CD4-positive, alpha-beta T cell treated with Interleukin-17A for 4 hours (primary cell): ENCODE measurements around the gene HYLS1.
"Not testable (repeated sequence)": the region's sequence is repeated elsewhere in the genome, so short reads cannot be mapped to it uniquely, and the experiment has no call there.

Experiments
- DNase-seq: peaks from one replicate; pipeline ENCODE4 v3.0.0-alpha.2; 2020; ENCODE audit warnings: mixed read lengths

HYLS1 gene, protein sequence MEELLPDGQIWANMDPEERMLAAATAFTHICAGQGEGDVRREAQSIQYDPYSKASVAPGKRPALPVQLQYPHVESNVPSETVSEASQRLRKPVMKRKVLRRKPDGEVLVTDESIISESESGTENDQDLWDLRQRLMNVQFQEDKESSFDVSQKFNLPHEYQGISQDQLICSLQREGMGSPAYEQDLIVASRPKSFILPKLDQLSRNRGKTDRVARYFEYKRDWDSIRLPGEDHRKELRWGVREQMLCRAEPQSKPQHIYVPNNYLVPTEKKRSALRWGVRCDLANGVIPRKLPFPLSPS

DNA sequence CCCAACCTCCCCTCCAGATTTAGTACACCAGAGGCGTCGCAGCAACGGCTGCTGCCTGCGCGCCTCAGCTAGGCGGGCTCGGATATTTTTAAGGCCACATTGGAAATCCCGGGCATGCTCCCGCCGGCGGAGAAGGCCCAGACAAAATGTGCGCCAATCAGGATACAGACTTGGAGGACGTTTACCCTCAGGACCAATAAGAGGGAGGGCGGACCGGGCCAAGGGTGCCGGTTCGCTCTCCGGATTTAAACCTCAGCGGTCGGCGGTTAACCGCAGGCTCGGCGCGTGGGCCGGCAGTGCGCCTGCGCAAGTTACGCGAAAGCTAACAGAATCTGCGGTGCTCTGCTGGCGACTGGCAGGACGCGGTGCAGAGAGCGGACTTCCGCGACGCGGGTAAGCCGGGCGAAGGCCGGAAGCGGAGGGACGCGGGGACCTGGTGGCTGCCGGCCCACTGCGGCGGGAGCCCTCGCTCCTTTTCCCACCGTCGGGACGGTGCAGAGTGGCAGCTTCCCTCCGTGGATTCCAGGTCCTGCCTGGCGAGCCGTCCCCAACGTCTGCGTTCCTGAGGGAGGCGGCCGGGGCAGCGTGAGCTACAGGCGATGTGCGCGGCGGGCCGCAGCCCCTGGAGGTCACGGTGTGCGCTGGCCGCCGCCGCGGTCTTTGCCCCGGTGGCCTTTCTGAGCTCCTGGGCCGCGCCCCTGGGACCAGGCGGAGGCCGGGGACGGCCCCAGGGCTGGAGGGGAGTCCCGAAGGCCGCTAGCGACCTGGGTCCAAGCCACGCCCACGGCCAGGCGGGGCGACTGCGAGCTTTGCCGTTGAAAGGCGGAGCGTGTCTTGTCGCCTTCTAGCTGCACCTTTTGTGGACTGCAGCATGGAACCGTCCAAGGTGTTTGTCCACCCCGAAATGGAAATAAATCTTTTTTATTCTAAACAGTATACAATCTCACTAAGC lies at the start of gene HYLS1:
TSS of gene HYLS1 (plus strand) at position 296 of the 952 bp plus-strand sequence. CDS start 11,701 bp downstream, outside the sequence.
- DNase-seq = peak; percentile 95

DNA sequence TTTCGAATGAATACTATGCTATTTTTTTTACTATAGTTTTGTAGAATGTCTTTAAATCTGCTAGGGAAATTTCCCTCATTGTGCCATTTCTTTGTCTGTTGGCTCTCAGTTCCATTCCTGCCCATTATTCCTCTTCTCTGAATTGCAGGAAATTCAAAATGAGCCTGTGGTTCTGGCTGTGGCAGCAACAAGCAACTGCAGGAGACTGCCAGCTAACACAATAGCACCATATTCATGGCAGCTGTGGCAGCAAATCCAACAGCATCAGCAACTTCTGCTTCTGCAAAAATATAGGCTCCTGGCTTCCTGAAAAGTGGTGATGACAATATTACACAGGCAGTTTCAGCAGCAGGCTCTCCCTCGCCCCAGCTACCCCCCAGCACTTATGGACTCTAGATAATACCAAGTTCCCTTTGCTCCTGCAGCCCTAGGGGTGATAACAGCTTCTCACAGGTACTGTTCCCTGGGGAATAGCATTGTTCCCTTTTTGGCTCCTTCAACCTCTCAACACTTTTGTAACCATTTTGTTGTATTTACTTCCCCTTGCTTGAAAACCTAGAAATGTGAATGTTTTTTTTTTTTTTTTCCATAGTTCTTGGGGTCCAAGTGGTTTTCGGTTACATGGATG lies 45.0 kb upstream of the HYLS1 start:
- DNase-seq = no peak

DNA sequence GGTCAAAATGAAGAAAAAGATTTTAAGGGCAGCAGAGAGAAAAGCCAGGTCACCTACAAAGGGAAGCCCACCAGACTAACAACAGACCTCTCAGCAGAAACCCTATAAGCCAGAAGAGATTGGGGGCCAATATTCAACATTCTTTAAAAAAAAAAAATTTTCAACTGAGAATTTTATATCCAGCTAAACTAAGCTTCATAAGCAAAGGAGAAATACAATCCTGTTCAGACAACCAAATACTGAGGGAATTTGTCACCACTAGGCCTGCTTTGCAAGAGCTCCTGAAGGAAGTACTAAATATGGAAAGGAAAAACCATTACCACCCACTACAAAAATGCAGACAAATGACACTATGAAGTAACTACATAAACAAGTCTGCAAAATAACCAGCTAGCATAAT lies 41.3 kb upstream of the HYLS1 start:
- no peak for DNase-seq

DNA sequence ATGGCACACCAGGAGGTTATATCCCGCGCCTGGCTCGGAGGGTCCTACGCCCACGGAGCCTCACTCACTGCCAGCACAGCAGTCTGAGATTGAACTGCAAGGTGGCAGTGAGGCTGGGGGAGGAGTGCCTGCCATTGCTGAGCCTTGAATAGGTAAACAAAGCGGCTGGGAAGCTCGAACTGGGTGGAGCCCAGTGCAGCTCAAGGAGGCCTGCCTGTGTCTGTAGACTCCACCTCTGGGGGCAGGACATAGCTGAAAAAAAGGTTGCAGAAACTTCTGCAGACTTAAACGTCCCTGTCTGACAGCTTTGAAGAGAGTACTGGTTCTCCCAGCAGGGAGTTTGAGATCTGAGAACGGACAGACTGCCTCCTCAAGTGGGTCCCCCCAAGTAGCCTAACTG lies 29.8 kb upstream of the HYLS1 start:
- DNase-seq = not testable (repeated sequence)

DNA sequence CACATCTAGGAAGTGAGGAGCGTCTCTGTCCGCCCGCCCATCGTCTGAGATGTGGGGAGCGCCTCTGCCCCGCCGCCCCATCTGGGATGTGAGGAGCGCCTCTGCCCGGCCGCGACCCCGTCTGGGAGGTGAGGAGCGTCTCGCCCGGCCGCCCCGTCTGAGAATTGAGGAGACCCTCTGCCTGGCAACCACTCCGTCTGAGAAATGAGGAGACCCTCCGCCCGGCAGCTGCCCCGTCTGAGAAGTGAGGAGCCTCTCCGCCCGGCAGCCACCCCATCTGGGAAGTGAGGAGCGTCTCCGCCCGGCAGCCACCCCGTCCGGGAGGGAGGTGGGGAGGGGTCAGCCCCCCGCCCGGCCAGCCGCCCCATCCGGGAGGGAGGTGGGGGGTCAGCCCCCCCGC lies 24.7 kb upstream of the HYLS1 start:
- DNase-seq = not testable (repeated sequence)

DNA sequence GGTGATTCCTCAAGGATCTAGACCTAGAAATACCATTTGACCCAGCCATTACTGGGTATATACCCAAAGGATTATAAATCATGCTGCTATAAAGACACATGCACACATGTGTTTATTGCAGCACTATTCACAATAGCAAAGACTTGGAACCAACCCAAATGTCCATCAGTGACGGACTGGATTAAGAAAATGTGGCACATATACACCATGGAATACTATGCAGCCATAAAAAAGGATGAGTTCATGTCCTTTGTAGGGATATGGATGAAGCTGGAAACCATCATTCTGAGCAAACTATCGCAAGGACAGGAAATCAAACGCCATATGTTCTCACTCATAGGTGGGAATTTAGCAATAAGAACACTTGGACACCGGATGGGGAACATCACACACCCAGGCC lies 22.1 kb upstream of the HYLS1 start:
- not testable (repeated sequence) for DNase-seq

DNA sequence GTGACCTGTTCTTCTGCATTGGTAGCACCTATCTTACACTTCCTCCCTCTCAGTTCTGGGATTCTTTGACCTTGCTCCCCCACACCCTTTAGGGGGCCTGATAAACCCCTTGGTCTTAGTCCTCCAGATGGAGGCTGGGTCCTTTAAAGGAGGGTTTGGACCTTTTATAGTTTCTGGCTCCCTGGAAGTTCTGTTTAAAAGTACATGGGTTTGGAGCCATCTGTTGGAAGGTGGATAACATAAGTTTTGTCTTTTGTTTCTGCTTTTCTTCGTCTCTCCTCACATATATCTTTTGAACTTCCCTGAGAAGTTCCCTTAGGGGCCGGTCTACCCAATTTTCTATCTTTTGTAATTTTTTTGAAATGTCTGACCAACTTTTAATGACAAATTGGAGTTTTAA lies 17.9 kb upstream of the HYLS1 start:
- no peak for DNase-seq

DNA sequence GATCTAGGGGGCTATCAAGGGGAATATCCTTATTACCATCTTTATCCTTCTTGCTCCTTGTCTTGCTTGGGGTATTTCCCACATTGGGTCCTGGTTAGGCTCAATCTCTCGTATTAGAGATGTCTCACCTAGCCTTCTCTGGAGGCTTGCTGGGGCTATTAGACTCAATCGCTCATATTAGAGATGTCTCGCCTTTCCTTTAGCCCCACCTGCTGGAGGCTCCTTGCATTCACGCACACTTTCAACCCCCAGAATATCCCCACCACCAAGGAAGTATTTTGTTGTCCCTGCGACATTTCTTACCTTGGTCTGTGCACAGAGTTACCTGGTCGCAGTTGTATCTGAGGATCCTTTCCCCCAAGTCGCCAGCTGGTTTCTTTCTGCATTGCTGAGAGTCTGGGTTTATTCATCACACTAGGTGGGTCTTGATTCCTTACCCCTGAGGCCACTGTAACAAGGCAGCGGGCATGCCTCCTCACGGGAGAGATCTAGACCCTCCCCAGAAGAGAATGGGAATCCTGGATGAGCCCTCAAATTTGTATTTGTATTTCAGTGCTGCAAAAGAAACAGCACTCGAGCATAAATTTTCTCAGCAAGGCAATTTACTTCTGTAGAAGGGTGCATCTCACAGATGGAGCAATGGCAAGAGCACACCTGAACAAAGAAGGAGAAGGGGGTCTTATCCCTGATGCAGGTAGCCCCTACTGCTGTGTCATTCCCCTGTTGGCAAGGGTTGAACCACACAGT lies 15.9 kb upstream of the HYLS1 start:
- peak; percentile 15 for DNase-seq

DNA sequence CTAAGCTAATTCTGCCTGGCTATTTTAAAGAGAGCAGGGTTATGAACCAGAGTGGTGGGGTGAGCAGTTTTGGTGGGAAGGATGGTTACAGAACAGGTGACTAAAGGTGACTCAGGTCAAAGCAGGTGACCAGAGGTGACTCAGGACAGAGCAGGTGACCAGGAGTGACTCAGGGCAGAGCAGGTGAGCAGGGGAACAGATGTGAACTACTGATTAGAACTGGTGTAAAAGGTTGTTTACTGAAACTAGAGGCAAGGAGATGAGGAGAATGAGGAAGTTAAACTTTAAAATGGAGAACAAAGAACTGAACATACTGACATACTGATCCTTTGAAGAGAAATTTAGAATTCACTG lies 15.4 kb upstream of the HYLS1 start:
- no peak for DNase-seq

DNA sequence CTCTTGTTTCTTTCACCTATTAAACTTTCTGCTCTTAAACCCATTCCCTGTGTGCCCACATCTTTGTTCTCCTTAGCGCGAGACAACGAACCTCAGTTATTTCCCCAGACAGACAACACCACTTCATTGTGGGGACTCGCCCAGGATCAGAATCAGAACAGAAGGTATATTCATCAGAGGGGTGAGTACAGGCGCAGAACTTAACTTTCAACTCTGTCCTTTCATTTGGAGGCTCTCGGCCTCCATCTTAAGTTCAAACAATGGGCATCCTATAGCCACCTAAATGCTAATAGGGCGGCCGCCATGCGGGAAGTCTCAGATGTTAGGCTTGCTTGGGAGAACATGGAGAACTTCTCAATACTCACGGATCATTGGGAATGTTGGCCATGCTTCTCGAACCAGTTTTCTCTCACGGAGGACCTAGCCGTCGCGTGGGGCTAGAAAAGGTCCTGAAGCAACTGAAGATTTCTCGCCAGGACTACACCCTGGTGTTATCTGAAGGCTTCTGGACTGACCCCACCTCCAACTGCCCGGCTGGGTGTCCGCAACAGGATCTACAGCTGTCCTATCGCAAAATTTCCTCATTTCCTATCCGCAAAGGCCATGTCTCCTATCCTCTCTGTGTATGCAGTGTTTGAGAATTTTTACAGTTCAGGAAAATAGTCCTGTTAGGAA lies 13.4 kb upstream of the HYLS1 start:
- DNase-seq = no peak

DNA sequence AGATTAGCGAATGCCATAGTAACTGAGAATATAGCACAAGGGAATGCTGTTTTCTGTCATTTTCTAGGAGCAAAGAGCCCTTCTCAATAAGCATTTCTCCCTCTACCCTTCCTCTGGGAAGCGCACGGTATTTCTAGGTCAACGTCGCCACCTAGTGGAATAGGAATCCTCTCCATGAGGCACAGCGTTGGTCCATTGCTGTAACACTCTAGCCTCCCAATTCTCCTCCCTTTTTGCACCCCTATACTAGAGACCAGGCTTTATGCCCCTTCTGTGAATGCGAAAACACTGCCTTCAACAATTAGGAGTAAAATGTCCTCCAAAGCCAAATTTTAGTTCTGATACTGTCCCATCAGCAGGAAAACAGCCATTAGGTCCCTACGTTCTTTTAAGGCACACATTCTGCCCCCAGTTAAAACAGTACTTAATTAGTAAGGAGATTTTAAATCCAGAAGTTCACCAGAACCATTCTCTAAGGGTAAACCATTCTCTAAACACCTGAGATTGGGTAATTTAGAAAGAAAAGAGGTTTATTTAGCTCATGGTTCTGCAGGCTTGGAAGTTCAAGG lies 12.8 kb upstream of the HYLS1 start:
- peak; percentile 55 for DNase-seq

DNA sequence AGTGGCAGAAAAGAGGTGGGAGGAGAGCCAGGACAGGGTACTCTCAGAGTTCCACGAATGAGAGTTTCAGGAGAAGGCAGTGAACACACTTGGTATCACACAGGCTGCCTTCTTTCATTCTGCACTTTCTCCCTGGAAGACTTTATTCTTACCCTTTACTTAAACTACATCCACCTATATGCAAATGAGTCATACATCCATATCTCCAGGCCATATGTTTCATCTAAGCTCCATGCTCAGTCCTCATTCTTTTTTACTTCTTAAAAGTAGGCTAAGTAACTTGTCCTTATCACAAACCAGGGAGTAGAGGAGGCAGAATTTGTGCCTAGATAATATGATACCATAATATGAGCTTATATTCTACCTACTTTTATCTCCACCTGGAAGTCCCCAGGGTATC lies 6.2 kb upstream of the HYLS1 start:
- no peak for DNase-seq

DNA sequence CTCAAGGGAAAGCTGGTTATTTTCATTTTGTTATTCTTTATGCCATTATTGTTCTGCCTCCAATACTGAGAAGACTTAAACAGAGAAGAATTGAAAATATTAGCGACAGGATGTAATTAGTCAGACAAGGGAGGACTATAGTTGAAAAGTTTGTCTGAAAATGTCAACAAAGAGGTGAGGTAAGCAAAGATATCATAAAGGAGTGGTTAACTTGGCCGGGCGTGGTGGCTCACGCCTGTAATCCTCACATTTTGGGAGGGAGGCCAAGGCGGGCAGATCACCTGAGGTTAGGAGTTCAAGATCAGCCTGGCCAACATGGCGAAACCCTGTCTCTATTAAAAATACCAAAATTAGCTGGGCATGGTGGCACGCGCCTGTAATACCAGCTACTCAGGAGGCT lies 4.1 kb upstream of the HYLS1 start:
- no peak for DNase-seq

DNA sequence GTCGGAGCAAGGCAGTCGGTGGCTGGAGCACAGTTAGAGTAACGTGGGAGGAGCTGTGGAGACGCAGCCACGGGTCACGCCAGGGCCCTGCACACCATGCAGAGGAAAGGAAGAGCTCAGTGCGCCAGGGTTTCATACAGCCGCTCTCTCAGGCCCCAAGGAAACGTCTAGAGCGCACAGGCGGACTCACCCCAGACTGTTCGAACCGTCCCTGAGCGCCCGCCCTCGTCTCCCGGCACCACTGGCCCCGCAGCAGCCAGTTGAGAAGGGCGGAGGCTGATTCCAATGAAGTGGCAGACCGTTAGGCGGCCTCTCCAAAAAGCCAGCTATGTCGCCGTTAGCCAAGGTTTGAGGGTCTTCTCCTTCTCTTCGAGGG lies 483 bp upstream of the HYLS1 start:
- DNase-seq = peak; percentile 58

DNA sequence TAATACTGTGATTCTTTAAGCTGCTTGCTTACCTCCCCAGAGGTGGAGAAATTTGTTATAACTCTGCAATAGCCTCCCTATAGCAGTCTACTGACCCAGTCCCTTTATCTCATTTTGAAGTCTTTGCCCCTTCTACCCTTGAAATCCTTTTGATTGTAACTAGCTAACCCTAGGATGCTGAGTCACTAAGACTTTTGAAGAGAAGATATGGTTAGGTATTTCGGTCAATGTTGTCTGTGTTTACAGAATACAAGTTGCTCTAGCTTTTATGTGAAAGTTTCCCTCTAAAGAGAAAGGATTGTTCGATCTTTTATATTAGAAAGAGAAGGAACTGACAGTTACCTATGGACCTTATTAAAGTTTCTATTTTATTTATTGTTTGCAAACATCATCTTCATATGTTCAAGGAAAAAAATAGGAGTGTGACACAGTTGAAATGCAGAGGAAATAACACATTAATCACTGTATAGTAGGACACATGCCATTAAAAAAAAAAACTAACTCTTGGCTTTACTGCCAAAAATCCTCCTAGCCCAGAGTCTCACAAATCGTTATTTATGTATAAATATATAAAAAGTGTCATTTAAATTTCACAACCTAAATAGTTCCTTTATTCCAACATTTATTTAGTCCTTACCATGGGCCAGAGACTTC lies 3.1 kb downstream of the HYLS1 start:
- DNase-seq = no peak

DNA sequence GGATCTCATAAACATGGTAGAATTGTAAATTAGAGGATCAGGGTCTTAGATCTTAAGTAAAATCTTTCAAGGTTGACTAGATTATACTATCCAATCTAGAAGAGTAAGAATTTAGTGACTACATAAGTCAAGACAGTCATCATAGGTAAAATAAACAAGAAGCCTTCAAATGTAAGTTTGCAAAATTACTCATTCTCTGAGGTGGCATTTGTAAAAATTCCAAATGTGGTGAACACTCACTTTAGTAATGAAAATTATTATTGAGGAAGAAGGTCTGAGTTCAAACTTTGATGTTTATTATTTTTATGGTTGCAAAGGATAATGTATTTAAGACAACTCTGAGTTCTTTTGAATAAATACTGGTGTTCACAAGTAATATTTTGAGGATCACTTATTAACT lies 4.6 kb downstream of the HYLS1 start:
- no peak for DNase-seq

DNA sequence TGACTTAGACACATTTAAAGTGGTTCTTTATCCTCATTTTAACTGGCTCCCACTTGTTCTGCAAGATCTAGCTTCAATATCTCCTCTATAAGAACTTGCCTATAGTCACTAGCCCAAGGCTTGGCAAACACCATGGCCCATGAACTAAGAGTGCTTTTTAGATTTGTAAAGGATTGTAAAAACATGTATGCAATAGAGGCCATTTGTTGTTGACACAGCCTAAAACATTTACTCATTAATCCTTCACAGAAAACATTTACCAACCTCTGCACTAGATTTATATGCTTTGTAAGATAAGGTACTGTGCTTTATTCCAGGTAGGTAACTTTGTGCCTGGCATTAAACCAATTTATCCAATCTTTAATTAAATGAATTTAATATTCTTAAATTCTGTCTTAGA lies 5.5 kb downstream of the HYLS1 start:
- DNase-seq = no peak

DNA sequence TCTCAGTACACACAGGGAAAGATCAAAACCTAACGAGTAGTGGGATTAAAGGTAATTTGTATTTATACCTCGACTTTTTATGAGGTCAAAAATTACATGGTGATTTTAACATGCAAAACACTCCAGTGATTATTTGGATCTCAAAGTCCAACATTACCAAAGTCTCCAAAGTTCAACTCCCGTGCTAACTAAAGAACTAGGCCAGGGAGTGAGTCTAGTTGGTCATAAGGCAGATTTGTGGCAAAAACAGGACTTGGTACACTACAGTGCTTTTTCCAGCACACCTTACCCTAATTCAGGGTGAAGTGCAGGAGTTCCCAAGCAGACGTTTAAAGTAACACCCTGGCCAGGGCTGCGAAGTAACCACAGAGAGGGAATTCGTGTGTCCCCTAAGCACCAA lies 14.4 kb downstream of the HYLS1 start:
- DNase-seq = no peak

DNA sequence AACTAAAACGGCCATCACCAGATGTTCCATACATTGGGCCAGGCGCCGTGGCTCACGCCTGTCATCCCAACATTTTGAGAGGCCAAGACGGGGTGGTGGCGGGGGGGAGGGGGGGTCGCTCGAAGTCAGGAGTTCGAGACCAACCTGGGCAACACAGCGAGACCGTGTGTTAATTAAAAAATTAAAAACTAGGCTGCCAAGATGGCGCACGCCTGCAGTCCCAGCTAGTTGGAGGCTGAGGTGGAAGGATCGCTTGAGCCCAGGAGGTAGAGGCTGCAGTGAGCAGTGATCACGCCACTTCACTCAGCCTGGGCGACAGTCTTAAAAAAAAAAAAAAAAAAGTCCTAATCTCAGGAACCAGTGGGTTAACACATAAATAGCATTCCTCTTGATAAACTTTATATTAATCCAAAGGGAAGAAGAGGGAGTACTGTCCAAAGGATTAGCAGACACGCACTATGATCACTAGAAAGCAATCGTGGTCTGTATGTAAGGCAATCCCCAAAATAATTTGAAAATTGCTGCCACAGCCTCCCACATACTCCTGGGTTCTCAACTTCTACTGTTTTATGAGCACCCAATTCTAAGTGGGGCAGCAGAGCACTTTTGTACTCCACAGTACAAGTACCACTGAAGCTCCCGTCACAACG lies 14.9 kb downstream of the HYLS1 start:
- no peak for DNase-seq

DNA sequence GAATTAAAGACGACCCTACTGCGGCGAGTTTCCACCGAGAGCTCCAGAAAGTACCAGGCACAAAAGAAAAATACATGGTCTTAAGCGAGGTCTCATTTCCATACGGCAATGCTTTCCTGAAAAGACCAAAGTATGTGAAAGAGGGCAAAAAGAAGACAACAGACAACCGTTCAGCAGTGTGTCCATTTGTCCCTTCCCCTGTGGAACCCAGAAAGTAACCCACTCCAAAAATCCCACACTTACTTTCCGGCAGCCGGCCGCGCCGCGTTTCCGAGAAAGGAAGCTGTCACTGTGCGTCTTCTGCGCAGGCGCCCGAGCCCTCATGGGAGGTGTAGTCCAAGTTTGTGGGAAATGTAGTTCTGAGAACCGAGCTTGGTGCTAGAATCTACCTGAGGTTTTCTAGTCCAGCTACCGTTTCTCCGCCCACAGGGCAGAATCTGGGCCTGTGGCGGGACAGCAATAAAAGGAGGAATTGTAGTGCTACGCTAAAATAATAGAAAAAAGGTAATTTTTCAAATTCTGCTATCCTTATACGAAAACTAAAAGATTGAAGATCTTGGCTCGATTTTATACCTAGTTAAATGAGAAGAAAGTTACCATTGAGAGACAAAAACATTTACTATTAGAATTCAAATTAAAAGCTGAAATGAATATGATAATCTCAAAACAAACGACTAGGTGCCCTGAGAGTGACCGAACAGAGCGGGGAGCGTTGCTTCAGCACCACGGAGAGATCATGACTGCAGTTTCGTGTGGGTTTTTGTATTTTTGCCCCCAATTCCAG lies 15.7 kb downstream of the HYLS1 start, which contains the start of gene PUS3:
TSS of gene PUS3 (minus strand) at position 280 of the 784 bp plus-strand sequence. CDS start 6,922 bp downstream, outside the sequence.
- peak; percentile 89 for DNase-seq
